SK-N-SH (cell line): ENCODE results near the gene EIF5AL1.

ENCODE experiments used
- CTCF ChIP-seq: fragments of 200-600 bp; sonication (generic); IDR thresholded peaks from 2 replicates; pipeline ENCODE4 v1.6.1; 2017; ENCODE audit warnings: antibody characterized with exemption, mild to moderate bottlenecking, moderate library complexity
- EP300 ChIP-seq, 2 experiments: IDR thresholded peaks; 2 replicates each; pipeline versions ENCODE4 v1.4.0 to v1.6.1; 2012; ENCODE audit warnings: borderline replicate concordance in 1 of 2, low read depth in 1 of 2, low read length in 1 of 2
- EZH2phosphoT487 ChIP-seq: fragments of 200-600 bp; sonication (generic); IDR thresholded peaks from 2 replicates; pipeline ENCODE4 v1.6.1; 2017; ENCODE audit warnings: low read depth, mixed run types, mild to moderate bottlenecking, antibody characterized with exemption, moderate library complexity, borderline replicate concordance
- FOXM1 ChIP-seq: IDR thresholded peaks from 2 replicates; pipeline ENCODE4 v1.4.0; 2012; ENCODE audit warnings: low read depth, mild to moderate bottlenecking
- POLR2AphosphoS5 ChIP-seq: IDR thresholded peaks from 2 replicates; pipeline ENCODE4 v1.6.1; 2012; ENCODE audit warnings: low read depth, low read length

GRCh38 chr10:79559726-79560125 lies 47.4 kb downstream of the EIF5AL1 start:
- no peak for TF ChIP-seq EP300 (IDR thresholded peaks at IDR 0.05; ENCODE audit: borderline replicate concordance in 1 of 2, low read depth in 1 of 2, low read length in 1 of 2)
- TF ChIP-seq CTCF = no peak
- TF ChIP-seq EZH2phosphoT487 = no peak
- no peak for TF ChIP-seq FOXM1
- TF ChIP-seq POLR2AphosphoS5 = no peak
